Activated naive CD8-positive, alpha-beta T cell (primary cell): Measurements from ENCODE around the gene TMEM218.

Experiments used
- H3K27ac Mint-ChIP-seq: one replicate; pipeline ENCODE4 v1.8.0; 2021; ENCODE audit warnings: mixed read lengths
- H3K27me3 Mint-ChIP-seq: one replicate; pipeline ENCODE4 v1.8.0; 2021; ENCODE audit warnings: mixed read lengths
- H3K36me3 Mint-ChIP-seq: one replicate; pipeline ENCODE4 v1.8.0; 2021; ENCODE audit warnings: mixed read lengths
- H3K4me1 Mint-ChIP-seq: one replicate; pipeline ENCODE4 v1.8.0; 2021; ENCODE audit warnings: low read depth, mixed read lengths
- H3K4me3 Mint-ChIP-seq: one replicate; pipeline ENCODE4 v1.8.0; 2021; ENCODE audit warnings: mild to moderate bottlenecking, mixed read lengths
- H3K9me3 Mint-ChIP-seq: one replicate; pipeline ENCODE4 v1.8.0; 2021; ENCODE audit warnings: low read depth, mixed read lengths

TMEM218 gene

DNA sequence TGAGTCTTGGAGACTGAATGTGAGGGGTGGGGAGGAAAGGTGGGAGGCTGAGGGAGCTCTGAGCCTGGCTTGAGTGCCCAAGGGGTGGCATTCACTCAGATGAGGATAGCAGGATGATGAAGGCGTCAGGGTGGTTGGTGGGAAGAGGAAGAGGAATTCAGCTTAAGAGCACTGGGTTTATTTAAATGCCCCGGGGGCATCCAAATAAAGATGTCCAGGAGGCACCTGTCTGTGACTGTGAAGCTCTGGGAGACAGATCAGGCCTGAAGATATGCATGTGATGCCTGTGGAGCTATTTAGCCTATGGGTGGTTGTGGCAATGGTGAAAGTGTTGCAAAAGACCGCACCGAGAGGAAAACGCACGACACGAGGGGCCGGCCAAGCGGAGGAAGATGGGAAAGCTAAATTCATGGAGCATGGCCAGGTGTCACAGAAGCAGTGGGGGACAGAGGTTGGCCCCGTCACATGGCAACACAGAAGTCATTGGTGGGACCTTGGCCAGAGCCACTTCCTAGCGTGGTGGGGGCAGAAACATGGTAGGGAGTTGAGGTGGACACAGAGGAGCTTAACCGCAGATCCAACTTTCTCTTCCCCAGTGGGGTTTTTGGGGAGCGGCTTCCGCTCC is 32.8 kb downstream of the TMEM218 start:
- H3K4me1 Mint-ChIP-seq = no peaks in the 10 kb centered on the region
- H3K27me3 Mint-ChIP-seq = peaks cover 2% of the 10 kb centered on the region
- no peak overlapping the region for H3K4me3 Mint-ChIP-seq
- no peaks in the 10 kb centered on the region for H3K36me3 Mint-ChIP-seq
- no peaks in the 10 kb centered on the region for H3K9me3 Mint-ChIP-seq
- no peak overlapping the region for H3K27ac Mint-ChIP-seq

DNA sequence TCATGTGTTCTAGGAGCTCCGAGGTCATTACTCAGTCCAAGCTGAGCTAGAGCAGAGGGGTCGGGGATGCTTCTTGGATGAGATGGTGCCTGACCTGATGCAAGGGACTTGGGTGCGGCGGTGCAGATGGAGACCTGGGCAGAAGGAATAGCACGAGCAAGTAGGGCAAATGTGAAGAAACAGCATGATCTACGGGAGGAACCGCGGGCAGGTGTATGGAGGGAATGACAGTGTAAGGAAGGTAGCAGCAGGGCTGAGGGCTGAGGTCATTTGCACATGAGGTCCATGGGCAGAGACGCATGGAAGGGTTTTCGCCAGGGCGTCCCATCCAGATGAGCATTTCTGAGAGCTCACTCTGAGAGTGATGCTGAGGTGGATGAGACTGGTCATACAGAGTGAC is 33.4 kb downstream of the TMEM218 start:
- peaks cover 2% of the 10 kb centered on the region for H3K27me3 Mint-ChIP-seq
- H3K4me3 Mint-ChIP-seq = no peak overlapping the region
- H3K4me1 Mint-ChIP-seq = no peaks in the 10 kb centered on the region
- no peaks in the 10 kb centered on the region for H3K36me3 Mint-ChIP-seq
- H3K27ac Mint-ChIP-seq = no peak overlapping the region
- H3K9me3 Mint-ChIP-seq = no peaks in the 10 kb centered on the region

DNA sequence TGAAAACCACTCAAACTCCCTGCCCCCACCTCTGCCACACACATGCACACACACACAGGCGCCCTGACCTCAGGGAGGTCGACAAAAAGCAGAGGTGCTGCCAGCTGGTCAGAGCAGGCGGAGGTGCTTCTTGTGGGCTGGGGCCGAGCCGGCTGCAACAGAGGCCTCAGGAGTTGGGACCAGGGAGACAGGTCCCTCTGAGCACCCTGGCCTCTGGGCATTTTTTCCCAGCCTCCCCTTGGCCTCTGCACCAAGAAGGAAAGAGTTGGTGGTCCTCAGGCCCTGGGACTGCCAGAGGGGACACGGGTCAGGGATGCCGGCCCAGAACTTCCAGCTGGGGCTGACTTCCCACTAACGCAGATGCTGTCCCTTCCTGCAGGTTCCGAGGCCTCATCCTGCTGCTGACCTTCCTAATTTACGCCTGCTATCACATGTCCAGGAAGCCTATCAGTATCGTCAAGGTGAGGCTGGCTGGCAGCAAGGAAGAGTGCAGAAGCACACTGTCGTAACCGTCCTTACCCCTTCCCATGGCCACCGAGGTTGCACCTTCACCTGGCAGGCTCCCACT is 35.0 kb downstream of the TMEM218 start:
- peaks cover 3% of the 10 kb centered on the region for H3K27me3 Mint-ChIP-seq
- no peaks in the 10 kb centered on the region for H3K36me3 Mint-ChIP-seq
- no peaks in the 10 kb centered on the region for H3K9me3 Mint-ChIP-seq
- no peaks in the 10 kb centered on the region for H3K4me1 Mint-ChIP-seq
- H3K27ac Mint-ChIP-seq = no peak overlapping the region
- no peak overlapping the region for H3K4me3 Mint-ChIP-seq

DNA sequence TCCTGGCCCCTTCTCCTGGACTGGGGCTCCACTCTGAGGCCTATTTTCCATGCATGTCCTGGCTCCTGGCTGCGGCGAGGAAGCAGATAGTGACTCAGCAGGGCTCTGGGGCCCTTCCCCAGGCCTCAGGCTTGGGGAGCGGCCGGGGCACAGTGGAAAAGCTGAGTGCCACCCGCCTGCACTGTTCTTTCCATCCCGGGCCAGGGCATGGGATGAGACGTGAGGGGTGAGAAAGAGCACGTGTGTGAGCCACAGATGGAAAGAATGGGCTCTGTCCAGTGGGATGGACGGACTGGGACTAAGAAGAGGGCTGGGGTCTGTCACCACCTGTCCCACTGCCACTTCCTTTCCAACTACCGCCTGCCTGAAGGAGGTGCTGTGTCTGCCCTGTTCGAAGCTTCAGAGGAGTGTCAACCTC is 35.5 kb downstream of the TMEM218 start:
- peaks cover 3% of the 10 kb centered on the region for H3K27me3 Mint-ChIP-seq
- H3K27ac Mint-ChIP-seq = no peak overlapping the region
- no peaks in the 10 kb centered on the region for H3K9me3 Mint-ChIP-seq
- no peaks in the 10 kb centered on the region for H3K36me3 Mint-ChIP-seq
- H3K4me3 Mint-ChIP-seq = no peak overlapping the region
- H3K4me1 Mint-ChIP-seq = no peaks in the 10 kb centered on the region

DNA sequence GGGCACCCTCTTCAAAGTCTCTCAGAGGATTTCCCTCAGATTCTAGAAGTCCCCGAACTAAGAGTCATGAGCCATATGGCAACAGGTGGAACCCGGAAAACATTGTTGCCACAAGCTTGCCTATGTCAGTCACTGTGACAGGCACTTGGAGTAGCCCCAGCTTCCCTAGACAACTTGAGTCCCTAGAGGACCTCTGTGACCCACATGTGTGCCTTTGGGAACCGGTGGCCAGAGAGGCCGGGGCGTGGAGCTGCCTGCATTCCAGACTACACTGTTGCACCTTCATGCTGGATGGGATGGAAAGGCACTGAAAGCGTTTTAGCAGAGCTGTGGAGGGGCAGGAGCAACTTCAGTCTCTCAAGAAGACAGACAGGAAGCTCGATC is 36.2 kb downstream of the TMEM218 start:
- H3K27ac Mint-ChIP-seq = no peak overlapping the region
- no peak overlapping the region for H3K4me3 Mint-ChIP-seq
- no peaks in the 10 kb centered on the region for H3K4me1 Mint-ChIP-seq
- H3K36me3 Mint-ChIP-seq = no peaks in the 10 kb centered on the region
- peaks cover 3% of the 10 kb centered on the region for H3K27me3 Mint-ChIP-seq
- no peaks in the 10 kb centered on the region for H3K9me3 Mint-ChIP-seq

DNA sequence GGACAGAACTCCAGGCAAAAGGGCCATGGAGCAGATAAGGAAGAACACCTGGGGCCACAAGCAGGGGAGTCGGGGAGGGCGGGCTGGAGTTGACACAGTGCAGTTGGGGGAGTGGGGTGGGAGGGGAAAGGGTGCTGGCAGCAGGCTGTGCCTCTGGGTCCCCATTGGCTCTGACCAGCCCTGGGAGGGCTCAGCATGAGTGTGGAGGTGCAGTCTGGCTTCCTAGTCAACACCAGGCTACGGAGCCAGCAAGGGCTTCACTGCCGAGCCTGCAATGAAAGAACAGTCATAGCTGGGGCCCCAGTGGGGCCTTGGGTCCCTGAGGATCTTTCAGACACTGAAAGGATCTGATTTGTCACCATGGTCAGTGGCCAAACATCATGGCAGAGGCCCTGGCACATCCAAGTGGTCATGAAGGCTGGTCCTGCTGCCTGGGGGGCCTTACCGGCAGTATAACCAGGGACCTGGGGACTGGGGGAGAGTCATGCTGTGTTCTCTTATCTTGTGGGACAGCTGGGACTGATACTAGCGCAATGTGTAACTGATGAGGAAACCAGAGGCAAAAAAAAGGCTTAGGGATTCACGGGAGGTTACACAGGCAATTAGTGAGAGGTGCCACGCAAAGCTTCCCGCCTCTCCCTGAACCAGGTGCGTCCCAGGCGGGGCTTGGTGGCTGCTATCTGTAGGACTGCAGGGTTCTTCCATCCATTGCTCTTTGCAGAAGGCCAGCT is 36.8 kb downstream of the TMEM218 start:
- Mint-ChIP-seq H3K4me1 (no peaks in the 10 kb centered on the region), H3K27ac (no peak overlapping the region), H3K4me3 (no peak overlapping the region), H3K9me3 (no peaks in the 10 kb centered on the region), H3K27me3 (peaks cover 3% of the 10 kb centered on the region), H3K36me3 (no peaks in the 10 kb centered on the region)

DNA sequence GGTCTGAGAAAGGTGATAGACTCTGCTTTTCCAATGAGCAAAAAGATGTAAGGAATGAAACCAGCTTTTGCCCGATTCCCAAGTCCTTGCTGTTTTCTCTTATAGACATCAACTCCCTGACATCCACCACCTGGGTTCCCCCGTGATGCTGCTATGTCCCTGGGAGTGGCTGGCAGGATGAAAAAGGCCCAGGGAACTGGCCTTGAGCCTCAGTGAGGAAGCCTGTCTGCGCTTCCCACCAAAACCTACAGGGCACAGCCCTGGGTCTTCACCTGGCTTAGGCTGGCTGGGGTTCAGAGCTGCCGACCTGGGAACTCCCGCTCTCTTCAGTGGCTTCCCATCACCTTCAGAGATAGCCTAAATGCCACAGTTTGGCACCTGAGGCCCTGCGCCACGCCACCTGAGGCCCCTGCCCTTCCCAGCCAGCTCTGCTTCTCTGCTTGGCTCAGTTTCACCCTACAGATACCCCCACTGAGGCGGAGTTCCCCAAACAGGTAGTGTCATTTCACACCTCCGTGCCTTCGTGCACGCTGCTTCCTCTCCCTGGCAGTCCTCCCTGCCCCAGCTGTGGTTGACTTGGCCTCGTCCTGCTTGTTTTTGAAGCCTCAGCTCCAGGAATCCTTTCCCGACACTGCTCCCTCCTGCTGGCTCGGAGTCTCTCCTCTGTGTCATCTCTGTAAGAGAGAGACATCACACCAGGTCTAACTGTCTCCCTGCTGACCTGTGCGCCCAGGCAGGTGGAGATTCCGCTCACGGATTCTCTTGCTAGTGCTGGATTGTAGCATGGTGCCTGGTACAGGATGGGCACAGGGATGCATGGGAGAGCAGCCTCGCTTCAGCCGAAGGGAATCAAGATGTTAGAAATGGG is 37.6 kb downstream of the TMEM218 start:
- no peaks in the 10 kb centered on the region for H3K4me1 Mint-ChIP-seq
- H3K27ac Mint-ChIP-seq = no peak overlapping the region
- H3K36me3 Mint-ChIP-seq = no peaks in the 10 kb centered on the region
- peaks cover 3% of the 10 kb centered on the region for H3K27me3 Mint-ChIP-seq
- H3K9me3 Mint-ChIP-seq = no peaks in the 10 kb centered on the region
- no peak overlapping the region for H3K4me3 Mint-ChIP-seq

DNA sequence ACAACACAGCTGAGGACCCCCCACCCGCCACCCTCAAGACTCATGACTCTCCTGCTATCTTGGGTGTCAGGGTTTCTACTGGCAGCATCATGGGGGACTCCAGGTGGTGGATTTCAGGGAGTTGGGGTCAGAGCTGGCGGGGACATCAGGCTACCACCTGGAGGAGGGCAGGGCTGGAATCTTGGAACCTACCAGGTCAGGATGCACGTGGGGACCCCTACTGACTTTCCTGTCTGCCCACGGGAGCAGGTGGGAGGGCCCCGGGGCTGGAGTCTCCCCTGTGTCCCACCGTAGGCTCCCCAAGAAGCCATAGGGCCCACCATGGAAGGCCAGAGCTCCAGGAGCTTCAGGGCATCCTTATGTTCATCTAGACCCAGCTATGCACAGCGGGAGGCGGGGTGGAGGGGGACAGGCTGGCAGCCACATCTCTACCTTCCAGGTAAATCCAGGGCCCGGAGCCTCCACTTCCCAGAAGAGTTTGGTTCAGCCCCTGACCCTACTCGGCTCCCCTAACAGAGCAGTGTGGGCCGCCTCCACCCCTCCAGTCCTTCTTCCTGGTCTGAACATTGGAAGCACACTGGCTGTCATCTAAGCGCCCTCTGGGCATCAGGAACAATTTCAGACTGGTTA is 38.4 kb downstream of the TMEM218 start:
- Mint-ChIP-seq H3K36me3 (no peaks in the 10 kb centered on the region), H3K27ac (no peak overlapping the region), H3K9me3 (no peaks in the 10 kb centered on the region), H3K4me3 (no peak overlapping the region), H3K27me3 (peaks cover 3% of the 10 kb centered on the region), H3K4me1 (no peaks in the 10 kb centered on the region)

DNA sequence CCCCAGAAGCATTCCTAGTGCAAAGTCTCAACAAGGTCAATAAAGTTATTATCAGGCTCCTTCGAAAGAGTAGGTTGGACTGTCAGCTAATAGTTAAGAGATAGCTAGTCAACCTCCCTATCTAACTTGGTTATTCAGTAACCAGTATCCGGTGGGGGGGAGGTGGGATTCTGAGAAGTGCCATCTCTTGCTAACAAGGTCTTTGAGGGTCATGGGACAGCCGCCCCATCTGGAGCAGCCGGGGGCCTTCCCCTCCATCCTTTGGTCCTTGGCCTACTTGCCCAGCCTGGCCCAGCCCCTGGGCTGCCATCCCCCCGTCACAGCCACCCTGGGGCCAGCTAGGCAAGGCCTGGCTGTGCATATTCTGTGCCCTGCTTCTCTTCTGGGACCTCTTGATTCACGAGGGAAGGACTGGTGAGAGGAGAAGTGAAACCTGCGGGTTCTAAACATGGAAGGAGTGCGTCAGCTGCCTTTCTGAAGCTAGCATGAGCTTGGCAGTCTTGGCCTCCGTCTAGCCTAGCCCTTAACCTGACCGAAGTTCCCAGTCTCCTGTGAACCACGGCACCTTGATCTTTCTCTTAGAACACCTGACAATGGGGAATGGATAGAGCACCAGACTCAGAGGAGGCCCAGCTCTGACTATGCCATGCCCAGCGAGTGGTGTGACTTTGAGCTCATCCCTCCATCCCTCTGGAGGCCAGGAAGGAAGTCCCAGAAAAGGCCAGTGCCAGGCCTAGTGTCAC is 39.0 kb downstream of the TMEM218 start:
- Mint-ChIP-seq H3K27ac (no peak overlapping the region), H3K9me3 (no peaks in the 10 kb centered on the region), H3K4me1 (no peaks in the 10 kb centered on the region), H3K27me3 (peaks cover 3% of the 10 kb centered on the region), H3K4me3 (no peak overlapping the region), H3K36me3 (no peaks in the 10 kb centered on the region)

DNA sequence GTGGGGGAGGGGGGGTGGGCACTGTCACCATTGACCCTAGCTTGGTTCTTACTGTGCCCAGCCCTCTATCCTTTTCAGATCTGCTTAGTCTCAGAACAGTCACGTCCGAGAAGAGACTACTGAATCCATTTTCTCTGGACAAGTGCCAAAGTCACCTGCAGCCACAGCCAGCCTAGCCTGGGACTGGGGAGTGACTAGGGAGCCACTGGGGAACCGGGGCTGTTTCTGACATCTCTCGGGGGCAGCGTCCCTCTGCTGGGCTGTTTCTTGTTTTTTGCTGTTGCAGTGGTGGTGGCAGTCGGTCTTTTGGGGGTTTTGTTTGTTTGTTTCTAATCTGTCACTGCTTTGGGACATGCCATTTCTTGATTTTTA is 39.6 kb downstream of the TMEM218 start:
- H3K36me3 Mint-ChIP-seq = no peaks in the 10 kb centered on the region
- peaks cover 4% of the 10 kb centered on the region for H3K27me3 Mint-ChIP-seq
- no peaks in the 10 kb centered on the region for H3K9me3 Mint-ChIP-seq
- no peak overlapping the region for H3K4me3 Mint-ChIP-seq
- H3K4me1 Mint-ChIP-seq = no peaks in the 10 kb centered on the region
- no peak overlapping the region for H3K27ac Mint-ChIP-seq

DNA sequence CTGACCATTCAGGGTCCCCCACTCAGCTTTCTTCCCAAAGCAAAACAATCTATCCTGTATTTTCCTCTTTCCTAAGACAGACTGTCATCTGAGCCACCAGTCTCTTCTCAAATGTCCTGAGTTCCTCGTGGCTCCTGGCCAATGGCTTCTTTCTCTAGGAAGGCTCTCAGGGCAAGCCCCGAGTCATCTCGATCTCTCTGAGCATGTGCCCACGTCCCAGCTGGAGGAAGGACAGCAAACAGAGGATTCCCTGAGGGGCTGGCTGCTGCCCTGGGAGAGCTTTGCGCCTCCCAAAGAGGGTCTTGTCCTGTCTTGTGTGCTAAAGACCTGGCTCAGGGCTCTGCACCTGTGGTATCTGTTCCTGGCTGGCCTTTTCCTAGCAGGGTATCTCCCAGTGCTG is 40.0 kb downstream of the TMEM218 start:
- H3K36me3 Mint-ChIP-seq = no peaks in the 10 kb centered on the region

DNA sequence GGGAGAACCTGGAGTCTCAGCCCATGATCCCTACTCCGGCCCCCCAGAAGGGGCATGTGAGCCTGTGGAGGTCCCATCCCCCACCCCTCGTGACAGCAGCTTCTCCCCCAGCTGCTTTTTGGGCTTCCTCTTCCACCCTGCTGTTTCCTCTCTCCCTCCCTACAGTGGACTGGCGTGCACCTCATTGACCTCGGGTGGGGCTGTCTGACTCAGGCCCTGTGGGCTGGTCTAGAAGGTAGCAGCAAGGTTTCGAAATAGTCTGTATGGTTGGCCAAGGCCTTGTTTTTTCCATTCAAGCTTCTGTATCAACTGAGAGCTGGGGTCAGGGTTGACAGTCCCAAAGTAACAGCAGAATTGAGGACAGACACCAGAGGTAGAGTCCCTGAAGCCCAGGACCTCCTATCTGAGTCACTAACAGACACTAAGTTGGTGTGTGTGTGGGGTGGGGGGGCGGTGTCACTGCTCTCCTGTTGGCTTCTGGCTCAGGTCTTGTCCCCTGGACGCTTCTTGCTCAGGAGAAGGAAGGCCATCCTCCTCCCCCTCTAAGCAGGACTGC is 40.6 kb downstream of the TMEM218 start:
- Mint-ChIP-seq H3K4me1 (no peaks in the 10 kb centered on the region), H3K9me3 (no peaks in the 10 kb centered on the region), H3K27me3 (peaks cover 8% of the 10 kb centered on the region), H3K27ac (no peak overlapping the region), H3K4me3 (no peak overlapping the region), H3K36me3 (no peaks in the 10 kb centered on the region)

More for the DNA sequence above, 40.0 kb downstream of the TMEM218 start:
- Mint-ChIP-seq H3K27ac (no peak overlapping the region), H3K4me3 (no peak overlapping the region), H3K27me3 (peaks cover 4% of the 10 kb centered on the region), H3K4me1 (no peaks in the 10 kb centered on the region), H3K9me3 (no peaks in the 10 kb centered on the region)

DNA sequence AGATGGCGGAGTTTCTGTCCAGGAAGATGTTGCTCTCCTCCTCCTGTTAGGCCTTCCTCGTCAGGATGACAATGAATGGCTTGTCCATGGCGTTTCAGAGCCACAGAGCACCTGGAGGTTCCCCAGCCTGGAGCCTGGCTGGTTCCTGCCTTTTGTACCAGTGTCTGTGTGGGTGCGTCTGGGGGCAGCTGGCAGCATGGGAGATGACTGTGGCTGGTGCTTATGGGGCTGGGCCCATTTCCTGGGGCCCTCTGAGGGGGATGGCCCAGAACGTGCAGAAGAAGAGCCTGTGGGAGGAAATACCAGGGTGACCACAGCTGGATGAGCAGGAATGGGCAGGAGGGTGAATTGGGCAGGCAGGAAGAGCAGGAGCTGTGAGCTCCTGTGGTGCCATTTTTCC is 41.6 kb downstream of the TMEM218 start:
- Mint-ChIP-seq H3K27ac (no peak overlapping the region), H3K9me3 (no peaks in the 10 kb centered on the region), H3K27me3 (peaks cover 14% of the 10 kb centered on the region), H3K36me3 (no peaks in the 10 kb centered on the region), H3K4me1 (no peaks in the 10 kb centered on the region), H3K4me3 (no peak overlapping the region)

DNA sequence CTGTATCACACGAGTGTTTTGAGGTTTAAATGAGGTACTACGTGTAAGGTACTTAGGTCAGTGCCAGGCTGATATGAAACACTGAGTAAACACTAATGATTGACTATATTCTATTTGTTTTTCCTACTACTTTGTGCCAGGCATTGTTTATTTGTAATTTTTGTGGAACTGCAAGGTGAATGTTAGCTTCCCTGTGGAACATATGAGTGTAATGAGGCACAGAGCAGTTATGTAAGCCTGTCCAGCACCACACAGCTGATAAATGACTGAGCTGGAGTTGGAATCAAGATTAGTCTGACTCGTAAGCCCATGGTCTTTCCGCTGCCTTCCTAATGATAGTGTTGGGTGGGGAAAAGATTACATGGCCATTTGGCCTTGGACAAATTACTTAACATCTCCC is 42.4 kb downstream of the TMEM218 start:
- H3K4me3 Mint-ChIP-seq = no peak overlapping the region
- no peaks in the 10 kb centered on the region for H3K9me3 Mint-ChIP-seq
- H3K36me3 Mint-ChIP-seq = no peaks in the 10 kb centered on the region
- H3K4me1 Mint-ChIP-seq = peaks cover 3% of the 10 kb centered on the region
- no peak overlapping the region for H3K27ac Mint-ChIP-seq
- peaks cover 21% of the 10 kb centered on the region for H3K27me3 Mint-ChIP-seq
